Esophagus muscularis mucosa (tissue), 3 donors: ENCODE results near the gene OTOP3.
"Not testable (repeated sequence)": the region's sequence is repeated elsewhere in the genome, so short reads cannot be mapped to it uniquely, and the experiment has no call there.

Experiments
- POLR2A ChIP-seq: fragments of 450-650 bp; IDR thresholded peaks from one replicate; pipeline ENCODE4 v1.6.1; 2017; ENCODE audit warnings: antibody characterized with exemption, moderate library complexity, mild to moderate bottlenecking, low read depth
- TF ChIP-seq, protein P1 (sequence below), 3 experiments: fragments of 200-600 bp in 2 of 3; fragments of 450-650 bp in 1 of 3; sonication (generic) in 2 of 3; IDR thresholded peaks; one replicate each; pipeline ENCODE4 v1.5.1; 2017 to 2019; ENCODE audit warnings: antibody characterized with exemption in 3 of 3, mild to moderate bottlenecking in 2 of 3, moderate library complexity in 1 of 3

DNA sequence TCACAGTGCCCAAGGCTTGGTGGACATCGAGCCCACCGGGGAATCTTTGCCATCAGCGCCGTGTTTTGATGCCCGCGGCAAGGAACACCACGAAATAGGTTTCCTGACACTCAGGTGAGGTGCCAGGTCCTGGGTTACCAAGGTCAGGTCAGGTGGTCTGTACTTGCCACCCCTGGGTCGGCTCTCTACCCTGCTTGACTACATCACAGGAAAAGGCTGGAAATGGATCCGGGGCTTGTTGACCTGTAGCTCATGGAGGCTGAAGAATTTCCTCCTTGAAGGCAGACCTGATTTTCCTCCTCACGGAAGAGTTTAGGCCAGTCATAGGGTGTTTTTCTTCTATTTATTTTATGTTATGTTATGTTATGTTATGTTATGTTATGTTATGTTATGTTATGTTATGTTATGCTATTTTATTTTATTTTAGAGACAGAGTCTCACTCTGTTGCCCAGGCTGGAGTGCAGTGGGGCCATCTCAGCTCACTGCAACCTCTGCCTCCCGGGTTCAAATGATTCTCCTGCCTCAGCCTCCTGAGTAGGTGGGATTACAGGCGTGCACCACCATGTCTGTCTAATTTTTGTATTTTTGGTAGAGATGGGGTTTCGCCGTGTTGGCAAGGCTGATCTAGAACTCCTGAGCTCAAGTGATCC is 47.1 kb downstream of the OTOP3 start:
- TF ChIP-seq, protein P1, sequence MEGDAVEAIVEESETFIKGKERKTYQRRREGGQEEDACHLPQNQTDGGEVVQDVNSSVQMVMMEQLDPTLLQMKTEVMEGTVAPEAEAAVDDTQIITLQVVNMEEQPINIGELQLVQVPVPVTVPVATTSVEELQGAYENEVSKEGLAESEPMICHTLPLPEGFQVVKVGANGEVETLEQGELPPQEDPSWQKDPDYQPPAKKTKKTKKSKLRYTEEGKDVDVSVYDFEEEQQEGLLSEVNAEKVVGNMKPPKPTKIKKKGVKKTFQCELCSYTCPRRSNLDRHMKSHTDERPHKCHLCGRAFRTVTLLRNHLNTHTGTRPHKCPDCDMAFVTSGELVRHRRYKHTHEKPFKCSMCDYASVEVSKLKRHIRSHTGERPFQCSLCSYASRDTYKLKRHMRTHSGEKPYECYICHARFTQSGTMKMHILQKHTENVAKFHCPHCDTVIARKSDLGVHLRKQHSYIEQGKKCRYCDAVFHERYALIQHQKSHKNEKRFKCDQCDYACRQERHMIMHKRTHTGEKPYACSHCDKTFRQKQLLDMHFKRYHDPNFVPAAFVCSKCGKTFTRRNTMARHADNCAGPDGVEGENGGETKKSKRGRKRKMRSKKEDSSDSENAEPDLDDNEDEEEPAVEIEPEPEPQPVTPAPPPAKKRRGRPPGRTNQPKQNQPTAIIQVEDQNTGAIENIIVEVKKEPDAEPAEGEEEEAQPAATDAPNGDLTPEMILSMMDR (IDR thresholded peaks at IDR 0.05) = not testable (repeated sequence)
- TF ChIP-seq POLR2A = not testable (repeated sequence)
